Muscle of leg (tissue), 11 donors: Measurements from ENCODE around the gene SPDL1. TPM values are rescaled to one million over a fixed set of nuclear protein-coding genes. Genes with fewer than 3 reads are reported as not detected.

ENCODE experiments used
- DNase-seq: peaks from one replicate; pipeline ENCODE4 v3.0.0; 2013
- H3K27ac ChIP-seq: one replicate; pipeline ENCODE4 v1.5.1; 2013; ENCODE audit warnings: mild to moderate bottlenecking, low read length, control low read depth
- H3K27me3 ChIP-seq: one replicate; pipeline ENCODE4 v1.6.1; 2013; ENCODE audit warnings: low read length; ENCODE audit not compliant: control insufficient read depth, insufficient read depth
- H3K36me3 ChIP-seq: one replicate; pipeline ENCODE4 v1.6.1; 2013; ENCODE audit warnings: low read length; ENCODE audit not compliant: control insufficient read depth, insufficient read depth
- H3K4me1 ChIP-seq: one replicate; pipeline ENCODE4 v1.6.1; 2013; ENCODE audit warnings: low read length; ENCODE audit not compliant: control insufficient read depth, insufficient read depth
- H3K4me3 ChIP-seq: one replicate; pipeline ENCODE4 v1.5.1; 2013; ENCODE audit warnings: low read length, control low read depth
- H3K9me3 ChIP-seq: replicated peaks from 2 replicates; pipeline ENCODE4 v1.6.1; 2013; ENCODE audit warnings: low read depth, low read length; ENCODE audit not compliant: control insufficient read depth
- WGBS: methylation state at CpG from one replicate; pipeline ENCODE4 v1.1.5; 2013; ENCODE audit warnings: missing lambda C conversion rate; ENCODE audit not compliant: insufficient coverage; 5-methylcytosine and 5-hydroxymethylcytosine counted together
- polyA plus RNA-seq, 8 donors: library from polyadenylated mRNA; unstranded; fragments of 120-200 nt; gene quantifications; one replicate each; pipeline versions ENCODE4 v1.2.1 to v1.2.3, GENCODE V29; 2013; ENCODE audit warnings: inconsistent platforms in 1 of 8, low replicate concordance in 1 of 8; ENCODE audit not compliant: insufficient read length in 8 of 8, insufficient read depth in 1 of 8
- total RNA-seq: library from RNA; stranded (reverse); fragments of 120-200 nt; gene quantifications from one replicate; pipeline ENCODE4 v1.2.4, GENCODE V29; 2013

The SPDL1 gene
- total and polyA plus RNA-seq, 9 donors = 11.6 to 21.2 (median 16.3) TPM

GRCh38 chr5:169626779-169627178 is 43.2 kb downstream of the SPDL1 start:
- DNase-seq = no peak
- no peaks in the 10 kb centered on the region for H3K9me3 ChIP-seq
- WGBS = no CpG with 5 or more reads among the region's 1 CpG
- H3K27ac ChIP-seq = no peak overlapping the region
- H3K36me3 ChIP-seq = no peaks in the 10 kb centered on the region
- H3K4me1 ChIP-seq = no peaks in the 10 kb centered on the region
- no peak overlapping the region for H3K4me3 ChIP-seq
- no peaks in the 10 kb centered on the region for H3K27me3 ChIP-seq

- Histone ChIP-seq H3K4me1 (no peaks in the 10 kb centered on the region), H3K27me3 (no peaks in the 10 kb centered on the region), H3K36me3 (no peaks in the 10 kb centered on the region), H3K4me3 (no peak overlapping the region), H3K9me3 (no peaks in the 10 kb centered on the region), H3K27ac (no peak overlapping the region)
- no peak for DNase-seq
- 70% methylated on average over 1 of the region's 3 CpGs for WGBS
These were observed 44.0 kb downstream of the SPDL1 start for GRCh38 chr5:169627551-169627950.

- no peaks in the 10 kb centered on the region for H3K4me1 ChIP-seq
- no peak for DNase-seq
- no peaks in the 10 kb centered on the region for H3K27me3 ChIP-seq
- no peaks in the 10 kb centered on the region for H3K9me3 ChIP-seq
- WGBS = no CpG with 5 or more reads among the region's 2 CpGs
- no peak overlapping the region for H3K27ac ChIP-seq
- H3K4me3 ChIP-seq = no peak overlapping the region
- H3K36me3 ChIP-seq = no peaks in the 10 kb centered on the region
These were observed 45.3 kb downstream of the SPDL1 start for GRCh38 chr5:169628892-169629291.

GRCh38 chr5:169629847-169630548 is 46.4 kb downstream of the SPDL1 start:
- H3K27me3 ChIP-seq = no peaks in the 10 kb centered on the region
- H3K4me1 ChIP-seq = no peaks in the 10 kb centered on the region
- H3K27ac ChIP-seq = no peak overlapping the region
- DNase-seq = no peak
- H3K4me3 ChIP-seq = no peak overlapping the region
- no peaks in the 10 kb centered on the region for H3K36me3 ChIP-seq
- 59% methylated on average over 3 of the region's 6 CpGs for WGBS
- H3K9me3 ChIP-seq = no peaks in the 10 kb centered on the region

DNA sequence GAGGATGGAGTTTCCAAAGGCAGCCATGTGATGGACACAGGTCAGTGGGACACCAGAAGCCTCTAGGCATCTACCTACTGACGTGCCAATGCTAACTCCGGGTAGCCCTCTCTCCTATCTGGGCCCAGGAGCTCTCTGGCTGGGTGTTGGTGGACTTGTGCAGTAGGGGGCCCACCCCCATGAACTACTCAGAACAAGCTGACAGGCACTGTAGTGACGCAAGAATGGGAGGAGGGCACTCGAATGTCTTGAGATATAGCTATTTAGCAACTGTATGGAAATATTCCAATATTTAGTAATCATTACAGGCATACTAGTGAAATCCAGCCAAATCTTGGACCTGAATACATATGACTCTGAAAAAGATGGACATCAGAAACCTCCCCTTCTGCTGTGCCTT is 47.8 kb downstream of the SPDL1 start:
- Histone ChIP-seq H3K27me3 (peaks cover 2% of the 10 kb centered on the region), H3K36me3 (no peaks in the 10 kb centered on the region), H3K4me3 (no peak overlapping the region), H3K27ac (no peak overlapping the region), H3K4me1 (no peaks in the 10 kb centered on the region), H3K9me3 (no peaks in the 10 kb centered on the region)
- WGBS = no CpG with 5 or more reads among the region's 4 CpGs
- no peak for DNase-seq

GRCh38 chr5:169632946-169633345 is 49.4 kb downstream of the SPDL1 start:
- no peaks in the 10 kb centered on the region for H3K9me3 ChIP-seq
- H3K36me3 ChIP-seq = no peaks in the 10 kb centered on the region
- no peak for DNase-seq
- H3K4me3 ChIP-seq = no peak overlapping the region
- H3K27ac ChIP-seq = no peak overlapping the region
- H3K4me1 ChIP-seq = no peaks in the 10 kb centered on the region
- WGBS = no CpG with 5 or more reads among the region's 1 CpG
- H3K27me3 ChIP-seq = peaks cover 16% of the 10 kb centered on the region

GRCh38 chr5:169634606-169635005 is 51.0 kb downstream of the SPDL1 start:
- no CpG with 5 or more reads among the region's 1 CpG for WGBS
- no peak for DNase-seq
- Histone ChIP-seq H3K9me3 (peaks cover 3% of the 10 kb centered on the region), H3K4me3 (no peak overlapping the region), H3K27me3 (peaks cover 17% of the 10 kb centered on the region), H3K27ac (no peak overlapping the region), H3K36me3 (no peaks in the 10 kb centered on the region), H3K4me1 (no peaks in the 10 kb centered on the region)

GRCh38 chr5:169635936-169636335 is 52.4 kb downstream of the SPDL1 start:
- 50% methylated on average over 1 of the region's 1 CpG for WGBS
- peak; percentile 19 for DNase-seq
- H3K27ac ChIP-seq = no peak overlapping the region

DNA sequence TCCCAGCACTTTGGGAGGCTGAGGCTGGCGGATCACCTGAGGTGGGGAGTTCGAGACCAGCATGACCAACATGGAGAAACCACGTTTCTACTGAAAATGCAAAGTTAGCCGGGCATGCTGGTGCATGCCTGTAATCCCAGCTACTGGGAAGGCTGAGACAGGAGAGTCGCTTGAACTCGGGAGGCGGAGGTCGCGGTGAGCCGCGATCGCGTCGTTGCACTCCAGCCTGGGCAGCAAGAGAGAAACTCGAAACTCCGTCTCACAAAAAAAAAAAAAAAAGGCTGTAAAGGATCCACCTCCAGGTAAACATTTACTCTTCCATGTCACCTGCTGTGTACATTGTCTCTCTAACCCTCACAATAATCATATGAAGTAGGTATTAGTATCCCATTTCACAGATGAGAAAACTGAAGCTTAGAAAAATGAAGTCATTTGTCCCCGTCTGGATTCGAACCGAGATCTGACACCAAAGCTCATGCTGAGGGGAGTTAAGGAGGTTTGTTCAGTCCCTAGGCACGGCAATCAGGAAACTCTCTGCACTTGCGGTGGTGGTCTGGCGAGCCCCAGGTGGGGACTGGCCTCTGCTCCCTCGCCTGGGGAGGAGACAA is 53.0 kb downstream of the SPDL1 start:
- no peak overlapping the region for H3K27ac ChIP-seq
- peak overlapping the region; percentile 15 for H3K4me3 ChIP-seq
- H3K27me3 ChIP-seq = peaks cover 17% of the 10 kb centered on the region
- no peak for DNase-seq
- H3K36me3 ChIP-seq = no peaks in the 10 kb centered on the region
- peaks cover 3% of the 10 kb centered on the region for H3K9me3 ChIP-seq
- WGBS = 41% methylated on average over 11 of the region's 23 CpGs
- H3K4me1 ChIP-seq = no peaks in the 10 kb centered on the region

More at GRCh38 chr5:169635936-169636335, 52.4 kb downstream of the SPDL1 start:
- Histone ChIP-seq H3K4me3 (no peak overlapping the region), H3K27me3 (peaks cover 17% of the 10 kb centered on the region), H3K9me3 (peaks cover 3% of the 10 kb centered on the region), H3K36me3 (no peaks in the 10 kb centered on the region), H3K4me1 (no peaks in the 10 kb centered on the region)

DNA sequence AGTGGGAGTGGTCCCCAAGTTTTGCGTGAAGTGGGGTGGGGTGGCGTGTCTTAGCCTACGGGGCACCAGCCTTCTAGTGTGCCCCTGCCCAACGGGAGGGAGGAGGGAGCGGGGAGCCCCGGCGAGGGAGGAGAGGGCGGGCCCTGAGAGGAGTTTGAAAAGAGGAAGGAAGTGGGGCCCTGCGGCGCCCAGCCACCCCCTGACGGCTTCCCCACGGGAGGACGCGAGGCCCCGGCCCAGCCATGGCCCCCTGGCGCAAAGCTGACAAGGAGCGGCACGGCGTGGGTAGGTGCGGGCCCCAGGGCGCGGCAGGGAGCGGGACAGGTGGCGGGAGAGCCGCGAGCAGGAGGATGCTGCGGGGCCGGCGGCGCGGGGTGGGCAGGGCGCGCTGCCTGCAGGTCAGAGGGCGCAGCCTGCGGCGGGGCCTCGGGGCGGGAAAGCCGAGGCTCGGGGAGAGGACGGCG is 53.5 kb downstream of the SPDL1 start, which contains the start of gene DOCK2:
DOCK2 (plus strand) TSS at position 191 of the 464 bp plus-strand sequence; CDS start at position 243, 52 bp downstream.
- peaks cover 17% of the 10 kb centered on the region for H3K27me3 ChIP-seq
- peak; percentile 41 for DNase-seq
- no peaks in the 10 kb centered on the region for H3K4me1 ChIP-seq
- H3K4me3 ChIP-seq = peak within 1 kb of the TSS; percentile 25
- peaks cover 3% of the 10 kb centered on the region for H3K9me3 ChIP-seq
- H3K27ac ChIP-seq = no peak within 1 kb of the TSS
- H3K36me3 ChIP-seq = no peaks in the 10 kb centered on the region
- WGBS = under 1% methylated on average over 42 of the region's 42 CpGs
